ENCODE measurements around the gene NBPF12. TPM values are rescaled to one million over a fixed set of nuclear protein-coding genes. Genes with fewer than 3 reads are reported as not detected.

The NBPF12 gene
- total RNA-seq, 1 donor from 2014 or later = 9.1 TPM

Other genes starting within 250 kb of the NBPF12 start
- gene PRKAB2, start 234.1 kb downstream of the NBPF12 start, total RNA-seq (ENCODE audit: low replicate concordance) = 31.0 and 42.8 TPM in 2 replicates

All from neural progenitor cell (in vitro differentiated cells).